HG02610 (cell line): ENCODE results near the gene ADRB2.

ENCODE experiments used
- ATAC-seq: cut with Tn5 transposase; IDR thresholded peaks from one replicate; pipeline ENCODE4 v1.9.1; 2021; ENCODE audit warnings: mild to moderate bottlenecking, moderate library complexity; ENCODE audit not compliant: unreplicated experiment

ADRB2 gene

DNA sequence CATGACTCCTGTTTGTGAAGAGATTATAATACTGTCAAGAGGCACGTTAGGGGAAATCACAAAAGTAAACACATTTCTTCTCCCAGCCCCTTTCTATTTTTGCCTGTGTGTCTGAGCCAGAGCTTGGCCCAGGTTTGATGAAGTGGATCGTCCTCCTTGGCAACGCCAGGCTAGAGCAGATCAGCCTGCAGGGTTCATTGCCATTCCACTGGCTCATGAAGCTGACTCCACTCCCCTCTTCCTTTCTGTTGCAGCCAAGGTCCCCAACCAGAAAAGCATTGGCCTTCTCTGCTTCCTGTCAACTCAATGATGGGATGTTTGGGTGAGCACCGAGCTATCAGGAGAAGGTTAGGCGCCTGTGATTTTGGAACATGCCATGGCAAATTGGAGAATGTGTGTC is 3.3 kb downstream of the ADRB2 start:
- ATAC-seq: no peak

DNA sequence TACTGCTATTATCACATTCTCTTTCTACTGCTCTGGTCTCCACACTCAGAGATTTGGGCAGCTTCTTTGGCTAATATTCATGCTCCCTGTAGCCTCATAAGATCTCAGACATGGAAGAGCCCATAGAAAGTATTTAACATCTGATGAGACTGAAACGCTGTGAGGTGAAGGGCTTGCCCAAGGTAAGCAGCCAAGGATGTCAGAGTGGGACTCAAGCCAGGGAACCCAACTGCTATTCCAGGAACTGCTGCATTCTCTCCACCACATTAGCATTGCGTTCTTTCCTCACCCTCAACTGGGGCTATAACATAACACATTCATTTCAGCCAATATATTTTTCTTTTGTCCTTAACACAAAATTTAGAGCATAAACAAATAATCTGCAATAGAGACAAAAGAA is 3.8 kb downstream of the ADRB2 start:
- ATAC-seq: no peak

DNA sequence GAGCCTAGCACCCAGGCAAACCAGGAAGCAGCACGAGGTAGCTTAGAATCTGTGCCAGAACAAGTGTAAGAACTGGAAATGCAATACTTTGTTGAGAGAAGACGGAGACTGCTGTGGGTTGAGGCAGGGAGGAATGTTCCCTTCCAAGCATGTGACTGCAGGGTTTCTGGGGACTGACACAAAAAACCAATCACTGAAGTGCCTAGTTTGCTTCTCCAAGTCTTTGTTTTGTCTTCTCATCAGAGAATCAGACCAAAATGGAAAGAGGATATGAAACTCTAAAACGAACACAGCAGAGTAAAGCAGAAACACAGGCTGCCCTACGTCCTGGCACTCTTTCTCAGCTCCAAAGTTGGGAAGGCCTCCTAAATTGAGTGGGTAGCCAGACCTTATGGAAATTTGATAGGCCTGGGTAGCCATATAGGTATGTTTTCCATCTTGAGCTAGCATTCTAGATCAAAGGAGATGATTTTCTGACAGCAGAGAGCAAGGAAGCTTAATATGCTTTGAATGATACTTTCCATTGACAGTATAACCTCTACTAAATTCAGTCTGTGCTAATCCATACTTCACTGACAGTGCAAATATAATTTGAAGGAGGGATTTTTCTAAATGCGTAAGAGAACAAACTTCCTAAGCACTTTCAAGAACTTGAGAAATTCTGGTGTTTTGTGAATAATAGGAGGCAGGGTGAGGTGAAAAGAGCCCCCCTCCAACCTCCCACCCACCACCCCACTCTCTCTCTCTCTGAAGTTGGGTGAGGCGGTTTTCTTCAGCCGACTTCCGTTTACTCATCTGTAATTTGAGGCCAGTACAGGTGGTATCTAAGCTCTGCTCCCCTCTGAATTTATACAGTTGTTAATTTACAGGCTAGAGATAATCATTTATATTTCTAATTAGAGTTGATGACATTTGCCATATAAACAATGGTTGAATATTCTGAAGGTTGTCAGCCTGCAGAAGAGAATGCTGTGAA is 5.5 kb downstream of the ADRB2 start:
- ATAC-seq: peak; percentile 82

DNA sequence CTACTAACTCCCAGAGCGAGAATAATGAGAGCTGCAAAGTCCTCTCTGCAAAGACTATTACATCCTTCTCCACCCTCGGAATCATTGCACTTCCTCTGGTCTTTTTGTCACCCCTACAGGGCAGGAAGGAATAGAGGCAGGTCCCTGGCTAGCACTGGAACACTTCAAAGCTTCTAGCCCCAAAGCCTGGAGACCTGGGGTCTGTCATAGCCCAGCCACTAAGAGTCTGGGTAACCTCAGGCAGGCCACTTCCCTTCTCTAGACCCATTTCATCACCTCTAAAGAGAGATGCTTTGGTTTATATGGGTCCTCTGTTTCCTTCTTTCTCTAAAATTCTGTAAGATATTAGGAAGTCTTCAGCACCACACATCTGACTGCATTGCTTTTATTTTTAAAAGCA is 6.7 kb downstream of the ADRB2 start:
- ATAC-seq: no peak

DNA sequence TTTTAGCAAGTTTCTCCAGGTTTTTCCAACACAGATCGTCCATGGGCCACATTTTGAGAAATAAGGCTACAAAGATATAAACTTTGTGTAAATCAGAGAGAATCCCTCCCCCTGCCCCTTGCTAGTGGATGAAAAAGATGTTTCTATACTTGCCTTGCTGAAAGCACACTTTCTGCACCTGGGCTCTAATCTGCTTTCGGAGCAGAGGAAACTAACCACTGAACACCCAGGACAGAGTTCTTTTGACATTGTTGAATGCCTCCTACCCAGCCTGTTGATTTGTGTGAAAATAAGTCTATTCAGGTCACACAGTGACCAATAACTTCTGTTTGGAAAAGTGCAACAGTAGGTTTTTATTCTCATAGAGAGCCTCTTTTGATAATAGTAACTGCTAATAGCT is 7.5 kb downstream of the ADRB2 start:
- no peak for ATAC-seq

DNA sequence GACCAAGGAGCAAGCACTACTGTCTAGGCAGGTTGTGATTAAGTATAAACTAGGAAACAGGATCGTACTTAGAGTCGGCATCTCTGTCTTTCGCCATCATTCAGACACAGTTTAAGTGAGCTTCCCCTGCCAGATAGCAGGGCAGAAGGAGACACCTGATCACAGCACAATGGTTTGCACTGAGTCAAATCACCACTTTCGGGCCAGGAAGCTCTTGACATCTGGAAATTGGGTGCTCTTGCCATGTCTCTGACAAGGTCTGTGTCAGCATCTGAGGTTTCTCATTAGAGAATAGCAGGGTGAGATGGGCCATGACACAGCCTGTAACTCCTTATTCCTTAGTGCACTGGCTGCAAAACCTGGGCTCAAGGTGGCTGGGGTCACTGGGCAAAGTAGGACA is 8.3 kb downstream of the ADRB2 start:
- peak; percentile 40 for ATAC-seq

DNA sequence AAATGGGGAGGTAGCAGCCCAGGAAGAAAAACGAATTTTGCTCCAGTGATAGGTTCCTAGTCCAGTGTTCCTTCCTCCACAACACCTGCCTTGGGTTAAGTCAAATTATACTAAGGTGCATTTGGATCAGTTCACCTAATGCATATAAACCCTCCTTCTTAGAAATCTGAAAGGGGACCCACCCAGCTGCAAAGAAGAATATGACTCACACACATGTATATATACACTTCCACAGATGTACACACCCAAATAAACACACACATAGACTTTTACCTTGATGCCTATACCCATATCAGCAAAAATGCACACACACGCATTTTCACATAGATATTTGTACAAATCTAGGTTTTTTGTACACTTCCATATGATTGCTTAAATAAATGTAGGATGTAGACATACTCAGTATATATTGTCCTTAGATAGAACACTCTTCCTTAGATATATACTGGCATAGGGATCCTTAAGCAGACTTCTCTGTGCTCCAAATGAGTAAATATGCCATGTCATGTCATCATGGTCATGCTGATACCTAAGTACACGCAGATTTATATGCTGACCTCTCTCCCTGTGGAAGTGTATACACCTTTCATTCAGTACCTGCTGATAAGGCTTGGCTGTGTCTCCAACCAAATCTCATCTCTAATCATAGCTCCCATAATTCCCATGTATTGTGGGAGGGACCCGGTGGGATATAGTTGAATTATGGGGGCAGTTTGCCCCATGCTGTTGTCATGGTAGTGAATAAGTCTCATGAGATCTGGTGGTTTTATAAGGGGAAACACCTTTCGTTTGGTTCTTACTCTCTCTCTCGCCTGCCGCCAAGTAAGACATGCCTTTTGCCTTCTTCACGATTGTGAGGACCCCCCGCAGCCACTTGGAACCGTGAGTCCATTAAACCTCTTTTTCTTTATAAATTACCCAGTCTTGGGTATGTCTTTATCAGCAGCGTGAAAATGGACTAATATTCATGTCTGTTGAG is 10.2 kb downstream of the ADRB2 start:
- ATAC-seq: peak; percentile 23

DNA sequence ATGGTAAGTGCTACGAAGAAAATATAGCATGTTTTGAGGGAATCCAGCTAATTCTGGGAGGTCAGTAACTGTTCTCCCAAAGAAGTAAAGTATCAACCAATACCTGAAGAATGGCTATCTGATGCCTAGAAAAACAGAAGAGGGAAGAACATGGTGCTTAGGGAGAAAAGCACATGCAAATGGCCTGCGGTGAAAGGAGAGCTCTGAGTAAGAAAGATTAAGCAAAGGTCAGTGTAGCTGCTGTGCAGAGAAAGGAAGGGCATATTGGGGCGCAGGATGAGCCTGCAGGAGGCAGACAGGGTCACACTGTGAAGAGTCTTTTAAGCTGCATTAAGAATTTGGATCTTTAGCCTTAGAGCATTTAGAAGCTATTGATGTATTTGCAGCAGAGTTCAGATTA is 11.0 kb downstream of the ADRB2 start:
- ATAC-seq: no peak

DNA sequence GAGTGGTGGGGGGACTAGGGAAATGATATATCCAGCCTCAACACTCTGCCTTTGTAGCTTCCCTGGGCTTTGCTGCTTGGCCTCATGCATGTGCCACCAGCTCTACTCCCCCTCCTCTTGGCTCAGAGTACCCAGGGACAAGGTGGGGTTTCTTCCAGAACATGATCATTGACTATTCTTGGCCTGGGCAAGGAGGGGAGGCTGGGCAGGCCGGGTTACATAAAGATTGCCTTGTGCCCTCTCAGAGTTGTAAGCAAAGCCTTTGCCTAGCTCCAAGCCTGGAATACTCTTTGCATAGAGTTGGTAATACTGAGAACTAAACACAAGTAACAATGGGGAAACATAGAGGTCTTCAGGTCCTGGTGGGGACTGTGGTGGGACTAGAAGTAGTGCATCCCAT is 11.9 kb downstream of the ADRB2 start:
- no peak for ATAC-seq

DNA sequence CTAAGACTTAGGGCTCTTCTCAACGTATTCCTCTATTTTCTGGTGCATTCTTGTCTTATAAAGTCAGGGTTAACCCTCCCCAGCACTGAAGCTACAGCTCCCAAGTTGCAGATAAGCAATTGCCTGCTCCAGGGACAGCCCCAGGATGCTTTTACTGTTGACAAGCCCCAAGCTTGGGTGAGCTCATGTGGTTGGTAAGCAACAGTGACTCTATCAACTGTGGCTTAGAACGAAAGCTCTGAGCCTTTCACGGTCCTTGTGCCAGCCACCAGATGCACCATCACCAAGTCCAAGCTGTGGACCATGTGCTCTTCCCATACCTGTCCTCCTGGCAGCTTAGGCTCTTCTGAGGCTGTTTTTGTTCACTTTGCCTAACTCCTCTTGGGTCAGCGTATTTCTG is 13.5 kb downstream of the ADRB2 start:
- peak; percentile 74 for ATAC-seq

DNA sequence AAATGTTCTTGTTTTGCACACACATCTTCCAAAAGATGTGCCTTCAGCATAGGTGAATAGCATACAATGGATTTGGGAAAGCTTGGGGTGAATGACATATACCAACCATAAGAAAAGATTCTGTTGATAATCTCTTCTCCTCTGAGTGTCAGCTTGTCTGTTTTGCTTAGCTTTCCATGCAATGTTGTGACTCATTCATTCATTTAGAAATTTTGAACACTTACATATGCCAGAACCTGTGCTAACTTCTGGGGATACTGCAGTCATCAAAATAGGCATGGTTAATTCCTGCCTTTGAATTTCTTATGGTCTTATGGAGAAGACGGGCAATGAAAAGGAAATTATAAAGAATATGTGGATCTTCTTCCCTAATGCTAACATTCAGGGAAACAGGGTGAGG is 14.1 kb downstream of the ADRB2 start:
- no peak for ATAC-seq

DNA sequence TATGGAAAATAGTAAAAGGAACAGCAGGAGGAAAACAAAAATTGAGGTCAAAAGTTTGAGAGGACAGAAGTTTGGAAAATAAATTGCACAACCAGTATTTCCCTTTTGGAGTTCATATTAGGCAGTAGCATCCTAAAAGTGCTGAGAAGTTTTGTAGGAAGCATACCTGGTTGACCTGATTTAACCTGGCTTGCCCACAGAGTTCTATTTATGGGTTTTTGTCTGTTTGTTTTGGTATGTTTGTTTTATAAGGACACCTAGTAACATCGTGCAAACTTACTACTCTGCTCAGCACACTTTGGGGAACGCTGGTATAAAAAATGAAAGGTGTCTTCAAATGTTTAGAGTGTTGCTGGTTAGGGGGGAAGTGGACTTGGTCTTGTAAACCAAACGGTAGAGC is 15.1 kb downstream of the ADRB2 start:
- no peak for ATAC-seq

DNA sequence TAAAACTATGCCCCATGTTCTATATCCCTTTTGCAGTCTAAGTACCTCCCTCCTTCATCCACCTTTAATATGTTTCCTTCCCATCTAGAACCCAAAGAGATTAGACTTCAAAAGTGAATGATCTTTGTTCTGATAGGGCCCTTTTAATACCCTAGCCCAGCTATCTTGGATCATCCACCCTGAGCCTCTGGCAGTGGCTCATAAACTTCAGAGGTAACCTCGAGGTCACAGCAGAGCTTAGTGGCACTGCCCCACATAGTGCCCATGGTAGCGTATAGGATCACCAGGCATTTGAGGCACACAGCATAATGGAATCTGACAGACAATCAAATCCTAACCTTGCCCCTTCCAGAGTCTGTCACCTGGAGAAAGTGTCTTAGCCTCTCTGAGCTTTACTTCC is 15.8 kb downstream of the ADRB2 start:
- ATAC-seq: no peak

DNA sequence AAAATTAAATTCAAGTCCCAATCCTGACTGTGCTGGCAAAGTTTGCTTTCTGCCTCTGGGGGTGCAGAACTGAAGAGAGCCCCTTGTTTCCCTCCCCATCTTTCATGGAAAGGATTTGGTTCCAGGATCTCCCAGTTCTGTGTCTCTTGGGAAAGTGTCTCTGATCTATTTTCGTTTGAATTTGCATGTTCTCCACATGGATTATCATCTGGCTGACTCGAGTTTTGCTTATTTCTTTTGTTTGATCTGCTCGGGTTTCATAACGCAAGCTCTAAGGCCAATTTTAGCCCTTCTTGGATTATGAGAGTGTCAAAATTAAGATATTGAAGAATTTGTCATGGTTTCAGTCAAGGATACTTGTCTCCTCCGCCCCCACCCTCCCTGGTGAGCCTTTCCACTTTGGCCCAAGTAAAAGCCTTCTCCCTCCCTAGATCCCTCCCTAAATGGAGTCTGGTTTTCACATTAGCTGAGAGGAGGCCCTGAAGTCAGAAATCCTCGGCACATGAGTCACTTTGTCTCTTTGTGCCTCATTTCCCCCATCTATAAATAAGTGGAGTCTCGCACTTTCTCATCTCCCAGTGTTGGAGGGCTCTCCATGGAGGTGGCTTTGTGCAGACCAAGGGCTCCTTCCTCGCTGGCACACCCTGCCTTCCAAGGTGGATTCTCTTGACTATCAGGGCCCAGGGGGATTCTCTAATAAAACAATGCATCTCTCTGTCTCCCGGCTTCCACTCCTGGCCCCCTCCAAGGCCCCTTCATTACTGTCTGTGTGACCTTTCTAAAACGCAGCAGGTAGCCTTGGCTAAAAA is 17.3 kb downstream of the ADRB2 start:
- ATAC-seq: no peak

DNA sequence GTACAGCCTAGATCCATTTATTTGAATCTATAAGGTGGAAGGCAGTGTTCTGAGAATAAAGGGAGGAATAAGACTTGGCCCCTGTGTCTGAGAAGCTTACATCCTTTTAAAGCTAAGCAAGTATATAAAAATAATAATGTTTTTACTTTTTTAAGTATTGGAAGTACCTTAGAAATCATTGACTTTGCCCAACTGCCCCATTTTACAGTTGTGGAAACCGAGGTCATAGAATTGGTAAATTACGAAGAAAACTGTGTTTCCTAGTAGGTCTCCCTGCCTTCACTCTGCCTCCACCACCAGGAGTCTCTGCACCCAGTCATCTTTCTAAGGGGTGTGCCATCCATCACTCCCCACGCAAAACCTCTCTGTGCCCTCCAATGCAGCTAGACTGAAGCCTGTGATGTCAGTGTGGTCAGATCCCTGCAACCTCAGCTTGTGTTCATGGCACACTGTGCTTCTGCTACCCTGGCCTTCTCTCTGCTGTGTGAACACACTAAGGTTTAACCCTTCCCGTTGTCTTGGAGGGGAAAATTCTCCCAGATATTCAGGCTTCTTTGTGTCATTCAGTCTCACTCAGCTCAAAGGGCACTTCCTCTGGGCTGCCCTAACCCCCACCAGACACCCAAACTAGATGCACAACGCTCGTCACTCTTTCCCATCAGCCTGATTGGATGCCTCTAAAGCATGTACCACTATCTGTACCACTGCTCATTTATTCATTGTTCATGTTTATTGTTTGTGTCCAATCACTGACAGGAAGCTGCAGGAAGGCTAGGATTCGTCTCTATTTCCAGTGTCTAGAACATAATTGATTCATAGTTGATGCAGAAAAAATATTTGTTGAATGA is 18.2 kb downstream of the ADRB2 start:
- no peak for ATAC-seq

DNA sequence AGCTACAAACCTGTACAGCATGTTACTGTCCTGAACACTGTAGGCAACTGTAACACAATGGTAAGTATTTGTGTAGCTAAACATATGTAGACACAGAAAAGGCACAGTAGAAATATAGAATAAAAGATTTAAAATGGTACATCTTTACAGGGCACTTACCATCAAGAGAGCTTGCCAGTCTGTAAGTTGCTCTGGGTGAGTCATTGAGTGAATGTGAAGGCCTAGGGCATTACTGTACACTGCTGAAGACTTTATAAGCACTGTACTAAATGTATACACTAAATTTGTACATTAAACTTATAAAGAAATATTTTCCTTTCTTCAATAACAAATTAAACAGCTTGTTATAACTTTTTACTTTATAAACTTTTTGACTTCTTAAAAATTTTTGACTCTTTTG is 20.5 kb downstream of the ADRB2 start:
- no peak for ATAC-seq

DNA sequence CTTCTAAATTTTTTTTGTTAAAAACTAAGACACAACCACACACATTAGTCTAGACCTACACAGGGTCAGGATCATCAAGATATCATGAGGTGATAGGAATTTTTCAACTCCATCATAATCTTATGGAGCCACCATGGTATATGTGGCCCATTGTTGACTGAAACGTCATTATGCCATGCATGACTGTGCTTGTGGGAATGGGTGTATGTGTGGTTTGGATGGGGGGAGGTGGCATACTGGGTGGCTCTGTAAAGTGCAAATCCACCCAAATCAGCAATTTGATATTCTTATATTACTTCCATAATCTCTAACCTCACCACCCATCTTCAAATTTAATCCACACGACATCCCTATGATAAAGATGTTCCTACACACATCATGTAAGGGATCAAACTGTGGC is 21.0 kb downstream of the ADRB2 start:
- ATAC-seq: no peak

DNA sequence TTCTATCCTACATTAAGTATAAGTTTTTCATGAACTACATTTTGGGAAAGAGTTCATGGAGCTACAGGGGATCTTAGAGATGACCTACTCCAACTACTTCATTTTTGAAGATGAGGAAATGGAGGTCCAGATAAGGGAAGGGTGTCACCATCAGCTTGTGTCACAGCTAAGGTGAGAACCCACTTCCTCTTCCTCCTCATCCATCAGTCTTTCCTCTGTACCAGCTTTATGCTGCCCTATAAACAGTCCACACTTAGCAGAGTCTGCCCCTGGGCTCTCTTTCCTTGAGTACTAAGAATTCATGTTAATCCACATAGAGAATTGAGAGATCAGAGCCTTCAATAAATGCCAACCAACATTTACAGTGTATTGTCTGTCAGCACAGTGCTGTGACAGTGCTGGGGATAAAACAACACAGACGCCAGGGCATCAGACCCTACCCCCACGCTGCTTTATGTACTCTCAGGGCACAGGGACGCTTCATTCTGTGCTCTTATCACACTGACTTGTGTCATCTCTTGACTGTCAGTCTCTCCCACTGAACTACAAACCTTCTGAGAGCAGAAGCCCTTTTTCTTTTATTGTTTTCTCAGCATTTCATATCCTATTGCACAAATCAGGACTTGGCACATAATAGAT is 22.1 kb downstream of the ADRB2 start:
- ATAC-seq: no peak

DNA sequence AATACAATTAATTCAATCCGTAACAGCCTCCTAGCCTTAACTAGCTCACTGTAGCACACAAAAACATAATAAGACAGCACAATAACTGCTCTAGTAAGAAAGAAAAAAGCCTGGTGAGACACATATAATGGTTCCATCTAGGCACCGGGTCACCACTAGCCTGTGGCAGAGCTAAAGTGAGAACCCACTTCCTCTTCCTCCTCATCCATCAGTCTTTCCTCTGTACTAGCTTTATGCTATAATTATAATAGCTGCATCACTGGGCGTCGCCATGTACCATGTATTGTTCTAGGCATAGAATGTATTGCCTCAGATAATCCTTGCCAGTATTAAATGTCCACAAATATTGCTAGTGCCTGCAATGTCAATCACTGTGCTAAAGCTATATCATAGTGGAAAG is 23.1 kb downstream of the ADRB2 start:
- ATAC-seq: no peak
